Fibroblast of lung (primary cell): Measurements from ENCODE around the gene WDR47. TPM values are rescaled to one million over a fixed set of nuclear protein-coding genes. Genes with fewer than 3 reads are reported as not detected.
A peak's percentile ranks its signal among the peaks of the same experiment; 100 is the strongest.

Experiments used
- DNase-seq, 2 donors: peaks; one replicate each; pipeline versions ENCODE4 v3.0.0 to v3.0.0-alpha.2; 2010; ENCODE audit warnings: low read depth in 2 of 2
- H2AFZ ChIP-seq: 2 replicates; pipeline ENCODE4 v1.5.1; 2012; ENCODE audit warnings: low read length, control low read depth, inconsistent platforms
- H3K27ac ChIP-seq: 2 replicates; pipeline ENCODE4 v1.5.1; 2011; ENCODE audit warnings: low read length, control low read depth; ENCODE audit not compliant: insufficient read depth
- H3K27me3 ChIP-seq: 2 replicates; pipeline ENCODE4 v1.5.1; 2011; ENCODE audit warnings: mild to moderate bottlenecking, low read length; ENCODE audit not compliant: control insufficient read depth, insufficient read depth
- H3K36me3 ChIP-seq: 2 replicates; pipeline ENCODE4 v1.5.1; 2011; ENCODE audit warnings: low read length; ENCODE audit not compliant: control insufficient read depth, insufficient read depth
- H3K4me1 ChIP-seq: 2 replicates; pipeline ENCODE4 v1.5.1; 2011; ENCODE audit warnings: low read length; ENCODE audit not compliant: control insufficient read depth, insufficient read depth; ENCODE audit errors: extremely low read depth
- H3K4me2 ChIP-seq: 2 replicates; pipeline ENCODE4 v1.5.1; 2011; ENCODE audit warnings: low read length, control low read depth; ENCODE audit not compliant: insufficient read depth; ENCODE audit errors: extremely low read depth
- H3K4me3 ChIP-seq, 4 experiments: fragments of 200-600 bp in 1 of 4; sonication (generic) in 1 of 4; replicated peaks in 1 of 4; 2 replicates each; pipeline ENCODE4 v1.5.1; 2011 to 2016; ENCODE audit warnings: low read length in 4 of 4, low read depth in 3 of 4, mild to moderate bottlenecking in 3 of 4, control low read depth in 2 of 4, inconsistent platforms in 1 of 4, mixed read lengths in 1 of 4; ENCODE audit not compliant: insufficient read depth in 1 of 4; ENCODE audit errors: control extremely low read depth in 1 of 4
- H3K79me2 ChIP-seq: 2 replicates; pipeline ENCODE4 v1.5.1; 2012; ENCODE audit warnings: mild to moderate bottlenecking, low read length, inconsistent platforms; ENCODE audit not compliant: control insufficient read depth, insufficient read depth
- H3K9ac ChIP-seq: 2 replicates; pipeline ENCODE4 v1.5.1; 2011; ENCODE audit warnings: mild to moderate bottlenecking, low read length, control low read depth; ENCODE audit not compliant: insufficient read depth
- H3K9me3 ChIP-seq: 2 replicates; pipeline ENCODE4 v1.5.1; 2012; ENCODE audit warnings: low read depth, low read length; ENCODE audit not compliant: control insufficient read depth, insufficient read depth
- H4K20me1 ChIP-seq: 2 replicates; pipeline ENCODE4 v1.5.1; 2011; ENCODE audit warnings: low read length; ENCODE audit not compliant: control insufficient read depth, insufficient read depth; ENCODE audit errors: extremely low read depth
- EZH2 ChIP-seq: IDR thresholded peaks from 2 replicates; pipeline ENCODE4 v1.5.1; 2012; ENCODE audit warnings: low read length, control low read depth, mild to moderate bottlenecking; ENCODE audit errors: missing control alignments
- polyA plus RNA-seq, 2 donors: library from polyadenylated mRNA; depleted of rRNA in 1 of 2; stranded (reverse) in 1 of 2; unstranded in 1 of 2; fragments of >200 nt; gene quantifications; 2 replicates each; pipeline ENCODE4 v1.2.1, GENCODE V29; 2011 to 2012; ENCODE audit warnings: missing spikeins in 1 of 2
- total RNA-seq: library from RNA; depleted of rRNA; stranded (reverse); fragments of >200 nt; gene quantifications from 2 replicates; pipeline ENCODE4 v1.2.1, GENCODE V29; 2014
- TF ChIP-seq, protein P1 (sequence below), 2 donors: IDR thresholded peaks in 1 of 2; conservative IDR thresholded peaks in 1 of 2; 1 replicate in 1 of 2; 2 replicates in 1 of 2; pipeline ENCODE4 v1.5.1; 2011 to 2012; ENCODE audit warnings: low read length in 2 of 2, control low read depth in 1 of 2, inconsistent platforms in 1 of 2, low read depth in 1 of 2, mild to moderate bottlenecking in 1 of 2

Gene WDR47
- total and polyA plus RNA-seq, 2 donors (not counting 1 experiment from before 2014, with no cell fraction given), result 19.7 to 22.6 TPM

DNA sequence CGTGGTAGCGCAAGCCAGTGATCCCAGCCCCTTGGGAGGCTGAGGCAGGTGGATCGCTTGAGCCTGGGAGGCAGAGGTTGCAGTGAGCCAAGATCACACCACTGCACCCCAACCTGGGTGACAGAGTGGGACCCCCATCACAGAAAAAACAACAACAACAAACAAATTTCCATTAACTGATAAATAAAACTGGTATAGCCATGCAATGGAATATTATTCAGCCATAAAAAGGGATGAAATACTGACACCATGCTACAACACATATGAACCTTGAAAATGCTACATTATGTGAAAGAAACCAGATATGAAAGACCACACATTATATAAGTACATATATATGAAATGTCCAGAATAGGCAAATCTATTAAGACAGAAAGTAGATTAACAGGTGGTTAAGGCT is 90.7 kb downstream of the WDR47 start:
- Histone ChIP-seq H3K79me2 (peaks cover 24% of the 10 kb centered on the region), H2AFZ (no peak overlapping the region), H3K4me2 (no peak overlapping the region), H3K27me3 (no peaks in the 10 kb centered on the region), H3K36me3 (peaks cover 1% of the 10 kb centered on the region), H3K27ac (no peak overlapping the region), H4K20me1 (no peaks in the 10 kb centered on the region), H3K9me3 (no peaks in the 10 kb centered on the region), H3K4me3 (no peak overlapping the region), H3K9ac (no peak overlapping the region), H3K4me1 (no peaks in the 10 kb centered on the region)
- no peak for DNase-seq
- TF ChIP-seq EZH2, result no peak
- TF ChIP-seq, protein P1, sequence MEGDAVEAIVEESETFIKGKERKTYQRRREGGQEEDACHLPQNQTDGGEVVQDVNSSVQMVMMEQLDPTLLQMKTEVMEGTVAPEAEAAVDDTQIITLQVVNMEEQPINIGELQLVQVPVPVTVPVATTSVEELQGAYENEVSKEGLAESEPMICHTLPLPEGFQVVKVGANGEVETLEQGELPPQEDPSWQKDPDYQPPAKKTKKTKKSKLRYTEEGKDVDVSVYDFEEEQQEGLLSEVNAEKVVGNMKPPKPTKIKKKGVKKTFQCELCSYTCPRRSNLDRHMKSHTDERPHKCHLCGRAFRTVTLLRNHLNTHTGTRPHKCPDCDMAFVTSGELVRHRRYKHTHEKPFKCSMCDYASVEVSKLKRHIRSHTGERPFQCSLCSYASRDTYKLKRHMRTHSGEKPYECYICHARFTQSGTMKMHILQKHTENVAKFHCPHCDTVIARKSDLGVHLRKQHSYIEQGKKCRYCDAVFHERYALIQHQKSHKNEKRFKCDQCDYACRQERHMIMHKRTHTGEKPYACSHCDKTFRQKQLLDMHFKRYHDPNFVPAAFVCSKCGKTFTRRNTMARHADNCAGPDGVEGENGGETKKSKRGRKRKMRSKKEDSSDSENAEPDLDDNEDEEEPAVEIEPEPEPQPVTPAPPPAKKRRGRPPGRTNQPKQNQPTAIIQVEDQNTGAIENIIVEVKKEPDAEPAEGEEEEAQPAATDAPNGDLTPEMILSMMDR (conservative IDR thresholded peaks at IDR 0.05 in 1 of 2, IDR thresholded peaks at IDR 0.05 in 1 of 2; ENCODE audit: low read depth in 1 of 2, low read length in 2 of 2), result no peak

DNA sequence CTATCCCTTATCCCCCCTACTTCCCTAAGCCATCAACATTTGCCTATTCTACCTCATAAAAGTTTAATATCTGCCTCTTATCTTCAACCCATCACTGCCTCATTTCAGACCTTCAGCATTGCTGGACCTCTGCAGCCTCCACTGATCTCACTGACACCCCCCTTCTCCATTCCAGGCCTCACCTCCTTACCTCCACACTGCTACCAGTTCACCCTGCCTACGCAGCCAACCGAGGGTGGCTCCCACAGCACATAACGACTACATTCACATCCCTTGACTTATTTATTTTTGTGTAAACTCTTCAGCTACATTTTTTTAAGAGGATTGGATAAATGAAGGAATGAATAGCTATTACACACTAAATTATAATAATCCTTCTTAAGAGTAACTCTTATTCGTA is 92.9 kb downstream of the WDR47 start:
- DNase-seq, result no peak
- H3K79me2 ChIP-seq, result peaks cover 18% of the 10 kb centered on the region
- H3K27me3 ChIP-seq, result no peaks in the 10 kb centered on the region
- no peak overlapping the region for H2AFZ ChIP-seq
- H3K4me3 ChIP-seq, result no peak overlapping the region
- TF ChIP-seq EZH2, result no peak
- TF ChIP-seq, protein P1 (conservative IDR thresholded peaks at IDR 0.05 in 1 of 2, IDR thresholded peaks at IDR 0.05 in 1 of 2; ENCODE audit: low read depth in 1 of 2, low read length in 2 of 2), result no peak
- no peak overlapping the region for H3K4me2 ChIP-seq
- no peak overlapping the region for H3K27ac ChIP-seq
- no peaks in the 10 kb centered on the region for H3K4me1 ChIP-seq
- H4K20me1 ChIP-seq, result no peaks in the 10 kb centered on the region
- no peak overlapping the region for H3K9ac ChIP-seq
- peaks cover 1% of the 10 kb centered on the region for H3K36me3 ChIP-seq
- H3K9me3 ChIP-seq, result no peaks in the 10 kb centered on the region

DNA sequence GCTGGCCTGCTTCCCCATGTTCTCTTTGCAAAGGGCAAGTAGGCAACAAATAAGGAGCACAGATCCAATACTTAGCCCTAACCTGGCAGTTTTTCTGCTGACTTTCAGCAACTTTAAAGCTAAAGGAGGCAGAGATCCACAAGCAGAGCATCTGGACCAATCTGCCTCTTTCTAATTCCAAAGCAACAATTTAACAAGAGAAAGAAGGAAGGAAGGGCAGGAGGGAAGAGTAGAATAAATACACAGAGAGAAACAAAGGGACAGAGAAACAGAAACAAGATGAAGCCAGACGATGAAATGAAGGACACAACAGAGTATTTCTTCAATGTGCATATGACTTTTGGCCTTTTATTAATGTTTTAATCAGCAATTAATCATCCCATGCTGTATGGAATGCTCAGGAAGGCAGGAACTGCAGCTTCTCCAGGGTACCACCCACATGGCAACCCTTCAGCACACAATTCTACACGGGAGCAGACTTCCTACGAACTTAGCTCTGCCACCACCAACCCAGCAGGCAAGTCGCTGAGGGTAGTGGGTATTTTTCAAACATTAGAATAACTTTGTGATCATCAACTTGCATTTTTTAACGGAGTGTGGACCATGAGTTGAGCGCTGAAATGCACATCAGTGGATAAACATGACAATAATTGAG is 93.9 kb downstream of the WDR47 start:
- Histone ChIP-seq H3K4me1 (no peaks in the 10 kb centered on the region), H3K27ac (no peak overlapping the region), H3K9ac (no peak overlapping the region), H3K79me2 (peaks cover 12% of the 10 kb centered on the region), H3K4me3 (peak overlapping the region in 2 of 4 experiments; percentile 23 to 27), H3K9me3 (no peaks in the 10 kb centered on the region), H3K27me3 (no peaks in the 10 kb centered on the region), H2AFZ (peak overlapping the region; percentile 47), H4K20me1 (no peaks in the 10 kb centered on the region), H3K36me3 (peaks cover 1% of the 10 kb centered on the region), H3K4me2 (peak overlapping the region; percentile 83)
- peak; percentile 15 to 25 for DNase-seq
- TF ChIP-seq EZH2, result no peak
- TF ChIP-seq, protein P1 (conservative IDR thresholded peaks at IDR 0.05 in 1 of 2, IDR thresholded peaks at IDR 0.05 in 1 of 2; ENCODE audit: low read depth in 1 of 2, low read length in 2 of 2), result no peak
